Measurements from ENCODE around the gene PCBP2.
A peak's percentile ranks its signal among the peaks of the same experiment; 100 is the strongest.

PCBP2 gene

DNA sequence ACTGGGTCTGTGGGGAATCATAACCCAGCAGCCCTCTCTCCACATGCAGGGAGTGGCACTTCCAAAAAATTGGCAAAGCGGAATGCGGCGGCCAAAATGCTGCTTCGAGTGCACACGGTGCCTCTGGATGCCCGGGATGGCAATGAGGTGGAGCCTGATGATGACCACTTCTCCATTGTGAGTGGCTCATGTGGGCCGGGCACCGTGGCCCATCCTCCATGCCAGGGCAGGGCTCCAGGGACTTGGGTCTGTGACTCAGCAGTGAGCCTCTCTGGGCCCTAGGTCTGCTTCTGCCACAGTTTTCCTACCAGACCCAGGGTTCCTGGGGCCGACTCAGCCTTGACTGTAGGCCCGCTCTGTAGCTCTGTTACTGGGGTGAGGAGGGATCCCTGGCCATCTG is 53.2 kb downstream of the PCBP2 start:
- TF ChIP-seq CTCF (IDR thresholded peaks at IDR 0.05; ENCODE audit: low read depth, low read length), result no peak
- TF ChIP-seq POLR2A (IDR thresholded peaks at IDR 0.05; ENCODE audit: extremely low read depth, insufficient read length), result no peak
- TF ChIP-seq, protein P1, sequence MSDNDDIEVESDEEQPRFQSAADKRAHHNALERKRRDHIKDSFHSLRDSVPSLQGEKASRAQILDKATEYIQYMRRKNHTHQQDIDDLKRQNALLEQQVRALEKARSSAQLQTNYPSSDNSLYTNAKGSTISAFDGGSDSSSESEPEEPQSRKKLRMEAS (IDR thresholded peaks at IDR 0.05; ENCODE audit: low read depth, low read length), result no peak
- no peak for TF ChIP-seq MYC (IDR thresholded peaks at IDR 0.05; ENCODE audit: low read depth, low read length)
- no peak for DNase-seq (ENCODE audit: low read depth)
- H3K4me3 ChIP-seq (ENCODE audit: low read depth, low read length), result no peak overlapping the region

DNA sequence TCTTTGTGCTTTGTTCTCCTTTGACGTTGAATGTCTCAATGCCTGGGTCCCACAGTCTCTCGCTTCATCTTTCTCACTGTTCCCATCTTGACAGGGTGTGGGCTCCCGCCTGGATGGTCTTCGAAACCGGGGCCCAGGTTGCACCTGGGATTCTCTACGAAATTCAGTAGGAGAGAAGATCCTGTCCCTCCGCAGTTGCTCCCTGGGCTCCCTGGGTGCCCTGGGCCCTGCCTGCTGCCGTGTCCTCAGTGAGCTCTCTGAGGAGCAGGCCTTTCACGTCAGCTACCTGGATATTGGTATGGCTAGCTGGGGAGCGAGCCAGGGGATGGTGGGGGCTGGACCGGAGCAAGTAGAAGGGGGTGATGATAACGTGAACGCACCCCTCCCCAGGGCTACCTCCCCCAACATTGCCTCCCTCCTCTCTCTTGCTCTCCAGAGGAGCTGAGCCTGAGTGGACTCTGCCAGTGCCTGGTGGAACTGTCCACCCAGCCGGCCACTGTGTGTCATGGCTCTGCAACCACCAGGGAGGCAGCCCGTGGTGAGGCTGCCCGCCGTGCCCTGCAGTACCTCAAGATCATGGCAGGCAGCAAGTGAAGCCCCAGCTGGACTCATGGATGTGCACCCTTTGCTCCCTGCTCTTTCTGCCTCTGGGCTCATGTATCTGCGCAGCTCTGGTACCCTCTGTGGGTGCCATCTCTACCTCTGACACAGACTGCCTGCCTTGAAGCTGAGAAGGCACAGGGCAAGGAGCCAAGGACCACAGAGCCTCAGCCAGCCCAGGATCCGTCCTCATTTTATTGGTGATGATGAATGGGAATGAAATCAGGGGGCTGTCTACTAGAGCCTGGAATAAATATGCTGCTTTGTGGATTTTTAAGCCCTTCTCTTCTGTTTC is 53.9 kb downstream of the PCBP2 start:
- H3K4me3 ChIP-seq (ENCODE audit: low read depth, low read length), result no peak overlapping the region
- TF ChIP-seq MYC (IDR thresholded peaks at IDR 0.05; ENCODE audit: low read depth, low read length), result no peak
- TF ChIP-seq CTCF (IDR thresholded peaks at IDR 0.05; ENCODE audit: low read depth, low read length), result no peak
- TF ChIP-seq, protein P1 (IDR thresholded peaks at IDR 0.05; ENCODE audit: low read depth, low read length), result no peak
- TF ChIP-seq POLR2A (IDR thresholded peaks at IDR 0.05; ENCODE audit: extremely low read depth, insufficient read length), result no peak
- DNase-seq (ENCODE audit: low read depth), result no peak

DNA sequence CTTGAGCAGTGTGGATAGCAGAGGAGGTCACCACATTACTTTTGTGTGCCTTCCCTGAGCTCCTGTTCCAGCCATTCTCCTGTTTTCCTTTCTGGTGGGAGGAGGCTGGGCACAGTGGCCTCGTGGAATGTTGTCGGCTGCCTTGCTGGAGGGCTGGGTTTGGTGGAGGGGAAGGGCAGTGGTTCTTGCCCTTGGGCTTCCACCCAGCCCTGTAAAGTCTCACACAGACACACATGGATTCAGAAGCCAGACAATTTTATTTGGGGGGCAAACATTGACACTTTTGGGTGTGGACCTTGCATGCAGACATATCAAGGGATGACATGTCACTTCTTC is 54.5 kb downstream of the PCBP2 start:
- no peak for DNase-seq (ENCODE audit: low read depth)
- H3K4me3 ChIP-seq (ENCODE audit: low read depth, low read length), result no peak overlapping the region
- TF ChIP-seq MYC (IDR thresholded peaks at IDR 0.05; ENCODE audit: low read depth, low read length) (no peak), POLR2A (IDR thresholded peaks at IDR 0.05; ENCODE audit: extremely low read depth, insufficient read length) (no peak), CTCF (IDR thresholded peaks at IDR 0.05; ENCODE audit: low read depth, low read length) (no peak)
- TF ChIP-seq, protein P1 (IDR thresholded peaks at IDR 0.05; ENCODE audit: low read depth, low read length), result no peak

- H3K4me3 ChIP-seq (ENCODE audit: low read depth, low read length), result no peak within 1 kb of the TSS
Observed at GRCh38 chr12:53506881-53507602, 55.1 kb downstream of the PCBP2 start, which contains the start of gene NPFF. Gene NPFF, minus strand, starts transcription at chr12:53507484. Its CDS starts 10 bp downstream, at chr12:53507474.

GRCh38 chr12:53507603-53507885 is 55.6 kb downstream of the PCBP2 start:
- TF ChIP-seq POLR2A (IDR thresholded peaks at IDR 0.05; ENCODE audit: extremely low read depth, insufficient read length) (no peak), CTCF (IDR thresholded peaks at IDR 0.05; ENCODE audit: low read depth, low read length) (no peak), MYC (IDR thresholded peaks at IDR 0.05; ENCODE audit: low read depth, low read length) (no peak)
- TF ChIP-seq, protein P1 (IDR thresholded peaks at IDR 0.05; ENCODE audit: low read depth, low read length), result no peak
- H3K4me3 ChIP-seq (ENCODE audit: low read depth, low read length), result no peak overlapping the region
- DNase-seq (ENCODE audit: low read depth), result no peak

More at GRCh38 chr12:53506881-53507602, 55.1 kb downstream of the PCBP2 start, which contains the start of gene NPFF:
- no peak for DNase-seq (ENCODE audit: low read depth)
- TF ChIP-seq, protein P1 (IDR thresholded peaks at IDR 0.05; ENCODE audit: low read depth, low read length), result no peak
- no peak for TF ChIP-seq CTCF (IDR thresholded peaks at IDR 0.05; ENCODE audit: low read depth, low read length)
- TF ChIP-seq MYC (IDR thresholded peaks at IDR 0.05; ENCODE audit: low read depth, low read length), result no peak
- peak; percentile 6 for TF ChIP-seq POLR2A (IDR thresholded peaks at IDR 0.05; ENCODE audit: extremely low read depth, insufficient read length)

Measured in NB4 (cell line).